ENCODE data around the gene WAPL.
A peak's percentile ranks its signal among the peaks of the same experiment; 100 is the strongest.
"Not testable (repeated sequence)": the region's sequence is repeated elsewhere in the genome, so short reads cannot be mapped to it uniquely, and the experiment has no call there.

The WAPL gene

GRCh38 chr10:86389441-86390193 is 132.0 kb downstream of the WAPL start:
- H3K4me3 ChIP-seq (ENCODE audit: low read length) = peak overlapping the region; percentile 28
- peak overlapping the region; percentile 48 for H3K9ac ChIP-seq (ENCODE audit: low read length)
- H3K9me3 ChIP-seq (ENCODE audit: control insufficient read depth, low read length) = no peaks in the 10 kb centered on the region
- H3K36me3 ChIP-seq (ENCODE audit: control insufficient read depth, insufficient read depth, low read length) = no peaks in the 10 kb centered on the region
- H3K27me3 ChIP-seq (ENCODE audit: control insufficient read depth, insufficient read depth, low read length) = peaks cover 17% of the 10 kb centered on the region
- H3K4me1 ChIP-seq (ENCODE audit: control insufficient read depth, insufficient read depth, low read length) = peaks cover 6% of the 10 kb centered on the region

GRCh38 chr10:86389109-86389440 is 132.5 kb downstream of the WAPL start:
- peak overlapping the region; percentile 28 for H3K4me3 ChIP-seq (ENCODE audit: low read length)
- not testable (repeated sequence) for H3K9me3 ChIP-seq (ENCODE audit: control insufficient read depth, low read length); H3K4me1 ChIP-seq (ENCODE audit: control insufficient read depth, insufficient read depth, low read length); H3K36me3 ChIP-seq (ENCODE audit: control insufficient read depth, insufficient read depth, low read length)
- peaks cover 17% of the 10 kb centered on the region for H3K27me3 ChIP-seq (ENCODE audit: control insufficient read depth, insufficient read depth, low read length)
- peak overlapping the region; percentile 48 for H3K9ac ChIP-seq (ENCODE audit: low read length)

GRCh38 chr10:86388119-86388704 is 133.4 kb downstream of the WAPL start:
- Histone ChIP-seq H3K4me3 (ENCODE audit: low read length) (no peak overlapping the region), H3K4me1 (ENCODE audit: control insufficient read depth, insufficient read depth, low read length) (peaks cover 6% of the 10 kb centered on the region), H3K27me3 (ENCODE audit: control insufficient read depth, insufficient read depth, low read length) (peaks cover 17% of the 10 kb centered on the region), H3K36me3 (ENCODE audit: control insufficient read depth, insufficient read depth, low read length) (no peaks in the 10 kb centered on the region), H3K9ac (ENCODE audit: low read length) (no peak overlapping the region), H3K9me3 (ENCODE audit: control insufficient read depth, low read length) (no peaks in the 10 kb centered on the region)

- no peak overlapping the region for H3K4me3 ChIP-seq (ENCODE audit: low read length)
- no peaks in the 10 kb centered on the region for H3K36me3 ChIP-seq (ENCODE audit: control insufficient read depth, insufficient read depth, low read length)
- H3K9me3 ChIP-seq (ENCODE audit: control insufficient read depth, low read length) = no peaks in the 10 kb centered on the region
- H3K27me3 ChIP-seq (ENCODE audit: control insufficient read depth, insufficient read depth, low read length) = peaks cover 17% of the 10 kb centered on the region
- H3K9ac ChIP-seq (ENCODE audit: low read length) = no peak overlapping the region
- H3K4me1 ChIP-seq (ENCODE audit: control insufficient read depth, insufficient read depth, low read length) = peaks cover 6% of the 10 kb centered on the region
Observed at GRCh38 chr10:86387178-86387794, 134.3 kb downstream of the WAPL start.

- peaks cover 18% of the 10 kb centered on the region for H3K27me3 ChIP-seq (ENCODE audit: control insufficient read depth, insufficient read depth, low read length)
- no peaks in the 10 kb centered on the region for H3K36me3 ChIP-seq (ENCODE audit: control insufficient read depth, insufficient read depth, low read length)
- peaks cover 6% of the 10 kb centered on the region for H3K4me1 ChIP-seq (ENCODE audit: control insufficient read depth, insufficient read depth, low read length)
- H3K4me3 ChIP-seq (ENCODE audit: low read length) = no peak overlapping the region
- no peaks in the 10 kb centered on the region for H3K9me3 ChIP-seq (ENCODE audit: control insufficient read depth, low read length)
- H3K9ac ChIP-seq (ENCODE audit: low read length) = no peak overlapping the region
Observed at GRCh38 chr10:86385806-86386205, 135.8 kb downstream of the WAPL start.

Measured in mucosa of stomach (tissue), 1 donor.